Activated CD4-positive, alpha-beta T cell treated with anti-CD3 and anti-CD28 coated beads, Interleukin-2, Interleukin-6, amounts not matched to agents 100 ng/mL and 50 ng/mL, durations not matched to agents 16 hours and 8 hours (primary cell): ENCODE results near the gene WDFY4.

Experiments used
- DNase-seq: peaks from one replicate; pipeline ENCODE4 v3.0.0-alpha.2; 2020

WDFY4 gene

DNA sequence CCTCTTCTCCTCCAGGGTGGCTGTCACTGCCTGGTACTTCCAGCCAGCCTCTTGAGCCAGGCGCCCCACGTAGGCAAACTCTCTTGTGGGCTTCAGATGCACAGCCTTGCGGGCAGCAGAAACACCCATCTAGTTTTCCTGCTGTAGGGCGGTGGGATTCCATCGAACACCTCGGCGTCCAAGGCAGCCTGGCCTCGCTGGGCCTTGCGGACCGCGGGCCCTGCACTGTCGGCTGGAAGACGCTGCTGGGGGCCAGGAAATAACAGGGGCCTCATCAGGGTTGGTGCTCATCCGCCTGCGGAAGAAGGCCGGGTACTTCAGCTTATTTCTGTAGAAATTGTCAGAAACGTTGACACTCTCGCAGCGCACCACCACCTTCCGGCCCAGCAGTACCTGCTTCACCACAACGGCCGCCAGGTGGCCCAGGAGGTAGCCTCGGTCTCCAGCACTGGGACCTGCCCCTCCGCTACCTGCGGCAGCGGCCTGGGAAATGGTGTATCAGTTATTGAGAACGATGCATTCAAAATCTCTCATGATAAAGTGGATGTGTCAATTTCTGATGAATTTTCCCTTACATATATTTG, 61.1 kb downstream of the WDFY4 start:
- no peak for DNase-seq

DNA sequence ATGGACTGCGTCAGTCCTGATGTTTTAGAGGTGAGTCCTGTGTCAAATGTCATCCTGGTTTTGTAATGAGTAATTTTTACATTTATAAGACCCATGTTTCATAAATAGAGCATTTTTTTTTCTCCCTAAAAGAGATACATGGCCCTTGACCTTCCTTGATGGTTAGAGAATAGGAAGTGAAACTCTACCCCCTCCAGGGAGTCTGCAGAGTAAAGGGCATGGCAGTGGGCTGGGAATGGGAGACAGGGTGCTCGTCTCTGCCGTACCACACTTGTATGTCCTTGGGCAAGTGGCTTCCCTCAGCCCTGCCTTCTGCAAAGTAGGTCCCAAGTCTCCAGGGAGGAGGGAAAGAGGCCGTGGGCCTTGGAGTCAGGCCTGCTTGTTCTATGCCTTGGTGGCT, 63.9 kb downstream of the WDFY4 start:
- DNase-seq: no peak

DNA sequence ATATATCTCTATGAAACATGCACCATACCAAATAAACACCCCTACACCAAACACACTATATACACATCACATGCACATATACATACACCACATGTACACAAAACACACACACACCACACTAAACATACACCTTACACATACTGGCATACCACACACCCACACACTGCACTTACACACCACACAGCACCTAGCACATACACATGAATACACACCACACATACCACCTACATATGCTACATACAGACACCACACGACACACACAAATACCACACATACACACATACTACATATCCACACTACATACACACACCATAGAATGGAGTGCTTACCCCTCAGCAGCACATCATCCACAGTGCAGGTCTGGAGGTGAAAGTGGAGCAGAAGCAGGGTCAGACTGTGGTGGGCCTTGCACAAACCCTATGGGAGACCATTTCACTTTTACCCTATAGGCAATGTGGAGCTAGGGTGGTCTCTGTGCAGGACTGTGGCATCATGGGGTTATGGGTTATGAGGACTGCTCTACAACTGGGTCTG, 64.6 kb downstream of the WDFY4 start:
- no peak for DNase-seq

DNA sequence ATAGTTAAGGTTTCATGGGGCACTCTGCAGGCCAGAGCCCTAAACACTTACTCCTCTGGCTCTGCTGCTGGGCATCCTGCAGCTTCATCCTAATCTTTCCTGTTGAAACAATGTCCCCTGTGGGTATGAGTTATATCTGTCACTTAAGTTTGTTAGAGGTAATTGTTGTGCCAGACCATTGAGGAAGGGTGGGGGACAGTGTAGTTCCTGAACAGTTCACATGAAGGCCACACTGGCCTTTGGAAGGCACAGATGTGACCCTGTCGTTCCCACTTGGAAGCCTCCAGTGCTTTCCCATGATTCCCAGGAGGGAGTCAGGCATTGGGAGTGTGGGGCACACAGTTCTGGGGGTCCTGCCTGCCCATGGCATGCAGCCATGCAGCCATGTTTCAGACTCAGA, 65.3 kb downstream of the WDFY4 start:
- DNase-seq: no peak

DNA sequence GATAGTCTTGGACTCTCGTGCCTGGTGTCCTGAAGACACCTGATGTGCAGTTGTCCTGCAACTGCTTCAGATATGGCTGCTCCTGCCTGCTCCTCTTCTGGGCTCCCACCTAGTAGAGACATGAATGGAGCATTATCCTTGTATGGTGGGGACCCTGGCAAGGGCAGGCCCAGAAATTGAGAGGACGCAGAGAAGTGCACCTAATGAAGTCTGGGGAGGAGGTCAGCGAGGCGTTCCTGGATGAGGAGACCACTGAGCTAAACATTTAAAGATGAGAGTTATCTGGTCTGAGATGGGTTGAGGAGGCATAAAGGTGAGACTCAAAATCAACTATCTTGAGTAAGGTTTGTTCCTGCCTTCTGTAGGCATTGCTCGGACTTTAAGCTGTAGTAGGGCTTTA, 66.3 kb downstream of the WDFY4 start:
- DNase-seq: no peak

DNA sequence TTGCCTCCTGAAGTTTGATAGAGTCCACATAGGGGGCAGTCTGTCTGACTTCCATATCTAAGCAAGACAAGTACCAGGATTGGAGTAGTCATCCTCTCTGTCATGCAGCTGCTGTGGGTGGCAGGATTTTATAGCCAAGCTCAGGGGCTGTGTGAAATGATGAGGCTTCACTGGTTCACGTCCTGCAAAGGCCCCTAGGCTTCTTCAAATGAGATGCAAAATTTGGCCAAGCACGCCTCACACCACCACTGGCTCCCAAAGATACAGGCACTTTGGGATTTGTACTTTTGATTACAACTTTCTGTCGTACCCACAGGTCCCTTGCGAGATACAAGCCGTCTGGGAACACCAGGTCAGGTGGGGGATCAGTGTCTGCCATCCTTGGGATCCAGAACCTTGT, 67.1 kb downstream of the WDFY4 start:
- DNase-seq: no peak

DNA sequence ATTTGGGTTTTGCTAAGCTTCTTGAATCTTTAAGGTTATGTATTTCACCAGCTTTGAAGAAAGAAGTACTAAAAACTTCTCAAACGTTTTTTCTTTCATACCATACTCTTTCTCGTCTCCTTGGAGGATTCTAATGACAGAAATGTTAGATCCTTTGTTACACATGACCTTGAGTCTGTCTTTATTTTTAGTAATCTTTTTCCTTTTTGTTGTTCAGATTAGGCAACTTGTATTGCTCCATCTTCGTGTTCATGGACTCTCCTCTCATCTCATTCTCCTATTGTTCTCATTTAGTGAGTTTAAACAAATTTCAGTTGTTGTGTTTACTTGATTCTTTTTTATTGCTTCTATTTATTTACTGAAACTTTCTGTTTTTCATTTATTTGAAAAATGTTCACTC, 73.7 kb downstream of the WDFY4 start:
- DNase-seq: no peak

DNA sequence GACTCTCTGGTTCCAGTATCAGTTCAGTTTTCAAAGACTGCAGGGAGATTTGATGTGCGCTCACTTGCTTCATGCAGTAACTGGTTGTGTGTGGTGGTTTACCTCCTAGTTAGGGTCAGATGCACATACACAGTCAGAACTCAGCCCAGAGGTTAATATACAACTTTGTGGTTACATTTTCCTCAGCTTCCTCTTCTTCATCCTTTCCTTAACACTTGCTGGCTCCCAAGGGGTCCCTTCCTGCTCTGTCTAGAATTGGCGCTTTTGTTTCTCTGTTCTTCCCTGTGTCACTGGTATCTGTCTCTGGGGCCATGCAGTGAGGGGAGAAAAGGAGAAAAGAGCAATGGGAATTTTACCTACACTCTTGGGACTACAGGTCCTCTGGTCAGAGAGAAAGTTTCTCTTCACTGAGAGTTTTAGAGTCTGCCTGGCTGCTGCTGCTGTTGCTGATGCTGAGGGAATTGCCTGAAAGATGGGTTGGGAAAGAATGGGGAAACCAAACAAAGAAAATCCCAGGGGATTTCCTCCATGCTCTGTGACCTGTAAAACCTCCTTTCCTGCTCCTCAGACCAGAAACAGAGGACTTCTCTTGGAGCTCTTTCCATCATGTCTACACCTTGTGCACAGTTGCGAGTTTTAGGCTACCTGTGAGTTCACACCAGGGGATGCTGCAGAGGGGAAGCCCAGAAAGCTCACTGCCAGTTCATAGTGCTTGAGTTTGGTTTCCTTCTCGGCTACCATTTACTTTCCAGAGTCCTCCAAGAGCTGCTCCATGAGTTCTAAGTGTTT, 74.6 kb downstream of the WDFY4 start:
- no peak for DNase-seq

DNA sequence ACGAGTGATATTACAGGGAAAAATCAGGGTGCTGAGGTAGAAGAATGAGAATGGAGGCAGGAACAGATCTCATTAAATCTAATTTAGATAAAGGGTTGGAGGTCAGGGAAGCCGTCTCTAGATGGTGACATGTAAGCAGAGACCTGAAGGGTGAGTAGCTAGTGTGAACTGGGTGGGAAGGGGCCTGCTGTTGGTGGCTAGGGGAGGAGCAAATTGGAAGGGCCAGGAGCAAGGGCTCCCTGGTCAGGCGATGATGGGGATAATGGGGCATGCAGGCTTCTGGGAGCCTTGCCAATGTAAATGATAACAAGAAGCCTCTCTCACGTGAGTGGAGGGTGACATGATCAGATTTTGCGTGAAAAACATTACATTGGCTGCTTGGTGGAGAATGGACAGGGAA, 76.3 kb downstream of the WDFY4 start:
- no peak for DNase-seq

DNA sequence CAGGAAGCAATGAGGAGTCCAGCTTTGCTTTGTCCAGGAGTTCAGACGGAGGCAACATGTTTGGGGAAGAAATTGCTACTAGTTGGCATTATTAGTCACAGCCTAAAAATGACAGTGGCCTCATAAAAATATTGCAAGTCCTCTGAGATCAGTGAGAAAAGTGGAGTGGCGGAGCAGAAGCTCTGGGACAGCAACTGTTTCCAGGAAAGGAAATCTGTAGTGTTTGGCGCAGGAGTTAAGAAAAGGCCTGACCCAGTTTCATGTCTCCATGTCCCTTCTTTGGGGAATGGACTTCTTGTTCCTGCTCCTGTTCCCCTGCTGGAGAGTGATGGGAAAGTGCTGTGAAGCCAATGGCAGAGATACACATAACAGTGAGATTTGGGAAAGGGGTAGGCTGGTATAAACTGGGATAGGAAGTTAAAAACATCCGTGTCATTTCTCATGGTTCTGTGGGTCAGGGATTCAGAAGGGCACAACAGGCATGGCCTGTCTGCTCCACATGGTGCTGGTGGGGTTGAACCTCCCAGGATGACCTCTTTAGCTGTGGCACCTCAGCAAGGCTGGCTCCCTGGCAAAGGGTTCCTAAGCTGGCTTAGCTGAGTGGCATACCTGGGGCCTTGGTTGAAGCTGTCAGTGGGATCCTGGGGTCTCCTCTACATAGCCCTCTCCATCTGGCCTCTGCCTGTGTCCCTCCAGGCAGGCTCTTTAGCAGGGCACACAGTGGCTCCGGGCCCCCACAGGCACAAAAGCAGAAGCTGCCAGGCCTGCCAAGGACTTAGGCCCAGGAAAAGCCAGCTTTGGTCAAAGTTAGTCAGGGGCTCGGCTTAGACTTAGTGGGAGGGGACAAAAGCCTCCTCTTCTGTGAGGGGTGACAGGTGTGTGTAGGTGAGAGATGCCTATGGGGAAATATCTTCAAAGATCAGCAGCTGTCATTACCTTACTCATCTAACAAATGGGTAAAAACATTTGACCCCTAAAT, 77.7 kb downstream of the WDFY4 start:
- no peak for DNase-seq

DNA sequence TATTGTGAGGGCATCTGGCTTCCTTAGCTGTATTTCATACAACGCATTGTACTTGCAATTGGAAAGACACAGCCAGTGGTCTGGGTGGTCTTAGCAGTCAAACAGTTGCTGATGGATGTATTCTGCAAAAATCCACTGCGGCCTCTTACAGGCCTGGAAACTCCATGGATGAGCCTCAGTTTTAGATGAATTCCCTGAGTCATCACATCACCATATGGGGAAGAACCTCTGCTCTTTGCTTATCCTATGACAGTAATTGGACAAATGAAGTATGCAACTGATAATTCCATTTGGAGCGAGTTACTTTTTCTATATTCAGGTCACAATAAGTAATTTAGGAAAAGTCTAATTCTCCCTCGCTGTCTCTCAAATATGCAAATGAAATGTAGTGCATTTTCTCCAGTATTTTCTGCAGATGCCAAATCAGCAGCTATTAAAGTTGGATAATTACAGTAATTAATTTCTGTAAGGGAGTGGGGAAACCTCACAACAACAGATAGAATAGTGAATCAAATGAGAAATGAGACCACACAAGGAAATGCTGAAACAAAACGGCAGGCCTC, 78.8 kb downstream of the WDFY4 start:
- DNase-seq: no peak

DNA sequence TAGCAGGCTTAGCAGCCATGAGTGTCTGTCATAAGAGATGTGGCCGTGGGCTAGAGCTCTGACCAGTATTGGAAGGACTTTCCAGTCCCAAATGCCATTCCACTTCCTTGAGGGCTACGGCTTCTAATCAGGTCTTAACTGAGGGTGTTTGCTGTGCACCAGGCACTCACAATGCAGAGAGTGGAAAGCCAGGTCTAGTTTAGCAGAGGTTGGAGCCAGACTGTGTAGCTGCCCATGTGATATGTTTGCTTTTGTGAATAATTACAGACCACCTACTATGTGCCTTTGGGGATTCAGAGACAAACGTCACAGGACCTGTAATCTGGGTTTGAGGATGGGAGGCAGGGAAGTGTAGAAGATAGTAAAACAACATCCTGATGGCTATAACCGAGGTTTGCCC, 79.8 kb downstream of the WDFY4 start:
- DNase-seq: no peak

DNA sequence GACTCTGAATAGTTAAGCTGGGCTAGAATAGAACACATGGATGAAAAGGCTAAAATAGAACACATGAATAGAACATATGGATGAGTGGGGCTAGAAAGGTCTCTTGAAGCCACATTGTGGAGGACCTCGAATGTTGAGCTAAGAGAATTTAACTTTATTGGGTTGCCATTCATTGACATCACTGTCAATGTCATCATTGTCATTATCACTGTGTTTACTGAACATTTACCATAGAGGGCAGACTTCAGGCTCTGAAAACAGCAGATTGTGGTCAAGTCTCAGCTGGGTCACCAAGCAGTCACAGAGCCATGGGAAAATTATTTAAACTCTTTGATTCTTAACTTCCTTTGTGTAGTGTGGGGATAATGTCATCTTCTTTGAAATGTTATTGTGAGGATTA, 80.4 kb downstream of the WDFY4 start:
- DNase-seq: no peak

DNA sequence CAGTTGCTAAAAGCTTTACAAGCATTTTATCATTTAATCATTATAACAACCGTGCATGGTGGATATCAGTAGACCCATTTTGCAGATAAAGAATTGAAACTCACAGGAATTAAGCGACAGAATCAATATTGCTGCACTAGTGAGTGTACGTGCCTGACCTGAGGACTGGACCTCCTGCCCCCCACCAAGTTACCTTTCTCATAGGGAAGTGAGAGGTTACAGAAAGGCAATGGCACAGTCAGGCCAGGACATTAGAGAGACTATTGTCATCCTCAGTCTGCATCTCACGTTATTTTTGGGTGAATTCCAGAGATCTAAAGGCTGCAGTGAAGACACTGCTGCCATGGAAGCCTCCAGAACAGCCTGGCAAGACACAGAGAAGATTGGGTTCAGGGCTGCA, 80.9 kb downstream of the WDFY4 start:
- DNase-seq: no peak

DNA sequence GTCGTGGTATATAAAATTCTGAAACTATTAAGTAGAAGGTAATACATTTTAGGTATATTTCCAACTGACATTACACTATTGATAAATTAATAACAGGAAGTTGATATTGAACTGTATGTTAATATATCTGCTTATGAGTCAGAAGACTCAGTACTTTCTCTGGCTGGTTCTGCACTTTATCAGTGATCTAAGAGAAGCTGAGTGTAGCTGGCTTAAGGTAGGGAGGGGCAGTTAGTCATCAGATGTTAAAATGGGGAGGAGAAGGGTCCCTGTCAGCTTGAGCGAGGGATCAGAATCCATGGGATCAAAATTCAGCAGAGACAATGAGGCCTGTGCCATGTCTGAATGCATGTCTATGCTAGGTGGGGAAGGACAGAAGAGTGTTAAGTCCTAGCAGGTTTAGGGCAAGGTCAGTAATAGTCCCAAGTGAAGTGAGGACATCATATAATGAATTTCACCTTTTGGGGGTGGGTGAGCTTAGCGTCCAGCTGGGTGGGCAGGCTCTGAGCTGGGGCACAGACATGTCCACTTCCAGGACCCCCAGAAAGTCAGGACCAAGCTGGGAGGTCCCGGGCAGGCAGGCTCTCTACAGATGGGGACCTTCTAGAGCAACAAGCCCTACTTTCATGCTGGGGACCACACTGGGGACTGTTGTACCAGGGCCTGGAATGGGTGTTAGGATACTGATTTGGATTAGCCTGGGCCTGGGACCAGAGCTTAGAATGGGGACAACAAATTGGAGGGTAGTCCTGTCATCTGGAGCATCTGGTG, 82.9 kb downstream of the WDFY4 start:
- DNase-seq: no peak

DNA sequence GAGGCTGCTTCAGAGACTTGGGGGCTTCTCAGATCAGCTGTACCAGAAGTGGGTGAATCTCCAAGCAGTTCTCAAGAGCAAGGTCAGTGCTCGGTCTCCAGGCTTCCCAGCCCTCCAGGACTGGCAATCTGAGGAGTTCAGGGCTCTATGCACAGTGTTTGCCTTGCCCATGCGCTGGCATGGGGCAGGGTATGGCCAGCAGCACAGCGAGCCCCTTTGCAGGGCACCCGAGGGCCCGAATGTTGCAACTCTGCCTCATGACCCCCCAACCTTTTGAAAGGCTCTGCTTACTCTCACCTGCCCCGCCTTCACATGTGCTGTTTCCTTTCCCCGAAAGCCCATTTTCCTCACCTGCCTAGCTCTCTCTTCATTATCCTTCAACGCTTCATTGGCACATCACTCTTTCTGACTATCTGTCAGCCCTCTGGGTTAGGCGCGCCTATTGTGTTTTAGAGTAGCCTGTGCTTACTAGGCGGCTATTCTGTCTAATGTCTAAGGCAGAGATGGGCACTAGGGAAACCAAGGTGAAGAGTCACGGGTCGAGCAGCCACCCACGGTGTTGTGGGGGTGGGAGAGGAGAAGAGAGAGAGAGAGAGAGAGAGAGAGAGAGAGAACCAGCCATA, 83.6 kb downstream of the WDFY4 start:
- DNase-seq: no peak

DNA sequence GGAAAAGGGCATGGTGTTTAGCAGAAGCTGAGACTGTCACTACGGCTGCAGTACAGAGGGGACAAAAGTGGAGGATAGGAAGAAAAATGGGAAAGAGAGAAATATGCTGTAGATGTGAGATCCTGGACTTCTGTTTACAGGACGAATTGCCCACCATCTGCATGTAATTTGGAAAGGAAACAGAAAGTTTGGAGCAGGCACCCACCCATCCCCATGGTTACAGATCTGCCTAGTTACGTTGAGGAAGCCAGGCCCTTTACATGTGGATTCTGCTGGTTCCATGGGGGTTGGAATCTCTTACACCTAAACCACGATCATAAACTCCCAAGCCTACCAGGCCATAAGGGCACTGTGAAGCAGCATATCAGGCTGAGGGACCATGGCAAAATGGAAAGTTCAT, 84.3 kb downstream of the WDFY4 start:
- DNase-seq: no peak

DNA sequence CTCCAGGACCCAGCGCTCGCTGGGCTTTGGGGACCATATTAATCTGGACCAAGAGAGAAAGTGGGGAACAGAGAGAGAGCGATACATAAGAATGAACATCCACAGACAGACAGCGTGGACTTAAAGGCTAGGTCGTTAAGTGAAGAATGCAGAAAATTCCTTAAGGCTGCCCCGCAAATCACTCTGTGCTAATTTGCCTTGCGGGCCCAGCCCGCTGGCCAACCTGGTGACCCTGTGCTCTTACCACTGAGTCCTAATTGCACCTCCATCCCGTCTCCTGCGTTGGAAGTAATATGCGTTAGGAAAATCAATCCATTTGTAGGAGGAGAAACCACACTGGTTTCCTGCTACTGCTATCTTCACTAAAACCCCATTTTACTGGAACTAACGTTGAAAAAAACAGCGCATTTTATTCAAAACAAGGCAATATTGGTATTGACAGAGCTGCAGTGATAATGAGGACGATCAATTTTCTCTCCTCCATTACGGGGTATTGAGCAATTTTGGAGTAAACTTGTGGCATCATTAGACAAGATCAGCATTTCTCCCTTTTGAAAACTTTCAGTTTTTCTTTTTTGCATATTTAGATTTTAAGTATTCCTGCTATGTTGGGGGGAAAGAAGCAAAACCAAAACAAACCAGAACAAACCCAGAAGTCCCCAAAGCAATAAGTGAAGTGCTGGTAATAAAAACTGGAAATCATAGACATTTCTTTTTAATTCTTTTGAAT, 85.2 kb downstream of the WDFY4 start:
- no peak for DNase-seq

DNA sequence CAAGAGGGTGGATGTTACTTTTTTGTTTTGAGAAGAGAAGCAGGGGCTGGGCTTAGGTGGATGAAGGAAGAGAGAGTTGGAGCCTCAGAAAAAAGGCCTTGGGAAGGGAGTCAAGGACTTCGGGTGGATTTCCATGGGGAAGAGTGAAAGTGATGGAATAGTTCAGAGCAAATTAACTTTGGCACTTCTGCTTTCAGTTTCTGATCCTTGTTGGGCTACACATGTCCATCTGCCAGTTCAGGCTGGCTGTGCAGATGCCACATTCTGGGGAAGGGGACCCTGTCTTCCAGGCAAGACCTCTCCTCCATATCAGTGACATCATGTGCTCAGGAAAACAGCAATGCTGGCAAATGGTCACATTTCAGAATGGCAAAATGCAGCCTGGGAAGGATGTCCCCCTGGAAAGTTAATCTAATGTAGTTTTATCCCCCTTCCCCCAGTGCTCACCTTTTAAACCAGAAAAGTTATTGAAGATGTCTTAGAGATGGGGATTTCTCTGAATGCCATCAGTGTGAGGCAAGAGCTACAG, 86.0 kb downstream of the WDFY4 start:
- no peak for DNase-seq

DNA sequence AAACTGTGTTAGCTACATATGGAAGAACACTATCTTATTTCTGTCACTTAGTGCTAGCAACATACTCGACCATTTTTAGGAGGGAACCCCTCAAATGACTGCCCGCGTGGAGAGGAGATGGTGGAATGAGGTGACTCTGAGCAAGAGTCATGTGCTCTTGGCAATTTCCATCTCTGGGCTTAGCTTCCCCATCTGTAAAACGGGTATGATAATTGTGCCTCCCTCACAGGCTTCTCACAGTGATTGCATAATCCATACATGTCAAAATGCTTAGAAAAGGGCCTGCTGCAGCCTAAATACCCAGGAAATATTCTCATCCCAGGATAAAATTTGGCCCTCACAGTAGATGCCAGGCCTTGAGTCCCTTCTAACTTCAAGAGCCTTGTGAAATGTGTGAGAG, 86.6 kb downstream of the WDFY4 start:
- DNase-seq: no peak

DNA sequence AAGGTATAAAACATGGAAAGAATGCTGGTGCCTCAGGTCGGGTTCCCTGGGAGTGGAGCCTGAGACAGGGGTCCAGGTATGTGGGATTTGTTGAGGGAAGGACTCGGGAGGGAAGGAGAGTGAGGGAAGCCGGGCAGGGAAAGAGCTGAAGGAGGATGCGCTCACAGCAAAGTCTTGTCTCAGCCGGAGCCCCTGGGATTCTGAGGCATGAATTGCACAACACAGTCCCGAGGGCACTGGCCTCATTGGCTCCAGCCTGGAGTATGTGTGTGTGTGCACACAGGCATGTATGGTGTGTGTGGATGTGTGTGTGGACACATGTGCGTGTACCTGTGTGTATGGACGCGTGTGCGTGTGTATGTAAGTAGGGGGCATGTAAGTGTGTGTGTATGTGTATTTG, 87.4 kb downstream of the WDFY4 start:
- DNase-seq: no peak
